CD4-positive, alpha-beta T cell treated with Interleukin-21 for 1 hour (primary cell): ENCODE measurements around the gene FTO.
"Not testable (repeated sequence)": the region's sequence is repeated elsewhere in the genome, so short reads cannot be mapped to it uniquely, and the experiment has no call there.

Experiments used
- DNase-seq: peaks from one replicate; pipeline ENCODE4 v3.0.0-alpha.2; 2020

Gene FTO

GRCh38 chr16:54171626-54172537, 467.9 kb downstream of the FTO start:
- DNase-seq, result no peak

DNA sequence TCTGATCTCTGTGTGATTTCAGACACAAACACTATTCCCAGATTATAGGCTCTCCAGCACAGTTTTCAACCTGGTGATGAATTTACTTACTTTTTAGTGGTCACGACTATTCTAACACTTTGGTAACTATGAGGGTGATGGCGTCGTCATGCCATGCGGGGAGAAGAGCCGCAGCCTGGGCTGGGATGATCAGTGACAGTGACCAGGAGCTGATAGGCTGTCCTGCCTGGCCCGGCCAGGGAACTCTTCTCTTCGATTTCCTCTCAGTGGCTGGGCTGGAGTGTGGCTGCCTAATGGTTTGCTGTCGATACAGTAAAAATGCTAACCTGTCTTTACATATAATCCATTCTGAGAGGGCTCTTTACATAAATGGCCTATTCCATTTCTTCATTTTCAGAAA, 469.5 kb downstream of the FTO start:
- DNase-seq, result no peak

DNA sequence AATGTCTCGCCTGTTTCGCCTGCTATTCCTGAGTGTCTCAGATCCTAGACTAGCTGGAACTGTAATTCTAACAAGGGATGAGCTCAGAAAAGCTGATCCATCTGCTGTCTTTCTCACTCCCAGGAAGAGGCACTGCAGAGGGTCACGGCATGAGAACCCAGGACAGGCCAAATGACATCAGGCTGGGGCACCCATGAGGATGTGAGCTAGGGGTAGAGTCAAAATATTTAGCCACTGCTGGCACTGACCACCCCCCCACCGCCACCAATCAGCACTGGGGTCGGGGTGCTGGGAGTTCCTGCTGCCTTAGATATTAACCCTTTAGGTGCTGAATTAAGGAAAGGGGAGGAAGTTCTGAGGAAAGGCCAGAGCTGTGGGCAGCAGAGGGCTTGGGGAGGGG, 470.2 kb downstream of the FTO start:
- DNase-seq, result no peak

- DNase-seq, result no peak
These were observed 470.8 kb downstream of the FTO start for GRCh38 chr16:54174750-54175149.

- DNase-seq, result no peak
These were observed 471.2 kb downstream of the FTO start for GRCh38 chr16:54175169-54175551.

DNA sequence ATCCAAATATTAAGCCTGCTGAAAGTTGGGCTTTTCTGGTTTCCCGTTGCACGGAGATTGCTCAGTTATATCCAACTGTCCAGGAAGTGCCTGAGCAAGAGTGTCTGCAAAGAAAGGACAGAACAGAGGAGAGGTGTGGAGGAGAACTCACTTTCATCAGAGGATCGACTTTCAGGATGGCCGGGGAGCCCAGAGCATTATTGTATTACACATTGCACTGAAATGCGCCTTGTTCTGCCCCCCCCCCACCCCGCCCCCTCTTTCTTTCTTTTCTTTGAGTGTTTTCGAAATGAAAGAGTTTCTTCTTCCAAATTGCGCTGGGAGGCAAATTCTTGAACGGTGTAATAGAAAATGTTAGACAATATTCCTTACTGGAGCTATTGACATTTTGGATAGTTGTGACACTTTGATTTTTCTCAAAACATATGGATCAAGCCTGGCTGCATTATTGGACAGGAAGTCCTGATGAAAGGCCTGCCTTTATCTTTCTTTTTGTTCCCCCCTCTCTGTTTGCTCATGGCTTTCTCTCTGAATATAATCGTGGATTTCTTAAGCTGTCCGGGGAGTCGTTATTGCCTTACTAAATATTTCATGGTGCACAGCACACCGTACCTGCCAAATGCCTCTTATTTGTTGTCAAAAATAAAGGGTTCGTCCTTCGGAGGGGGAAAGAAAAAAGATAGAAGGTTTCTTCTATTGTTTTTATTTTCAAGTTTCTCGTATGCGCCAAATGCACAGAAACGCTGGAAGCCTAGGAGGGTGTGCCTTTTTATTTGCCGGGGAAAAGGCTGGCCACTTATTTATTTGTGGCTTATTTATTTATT, 471.8 kb downstream of the FTO start:
- DNase-seq, result no peak

GRCh38 chr16:54176376-54176901, 472.5 kb downstream of the FTO start:
- no peak for DNase-seq

DNA sequence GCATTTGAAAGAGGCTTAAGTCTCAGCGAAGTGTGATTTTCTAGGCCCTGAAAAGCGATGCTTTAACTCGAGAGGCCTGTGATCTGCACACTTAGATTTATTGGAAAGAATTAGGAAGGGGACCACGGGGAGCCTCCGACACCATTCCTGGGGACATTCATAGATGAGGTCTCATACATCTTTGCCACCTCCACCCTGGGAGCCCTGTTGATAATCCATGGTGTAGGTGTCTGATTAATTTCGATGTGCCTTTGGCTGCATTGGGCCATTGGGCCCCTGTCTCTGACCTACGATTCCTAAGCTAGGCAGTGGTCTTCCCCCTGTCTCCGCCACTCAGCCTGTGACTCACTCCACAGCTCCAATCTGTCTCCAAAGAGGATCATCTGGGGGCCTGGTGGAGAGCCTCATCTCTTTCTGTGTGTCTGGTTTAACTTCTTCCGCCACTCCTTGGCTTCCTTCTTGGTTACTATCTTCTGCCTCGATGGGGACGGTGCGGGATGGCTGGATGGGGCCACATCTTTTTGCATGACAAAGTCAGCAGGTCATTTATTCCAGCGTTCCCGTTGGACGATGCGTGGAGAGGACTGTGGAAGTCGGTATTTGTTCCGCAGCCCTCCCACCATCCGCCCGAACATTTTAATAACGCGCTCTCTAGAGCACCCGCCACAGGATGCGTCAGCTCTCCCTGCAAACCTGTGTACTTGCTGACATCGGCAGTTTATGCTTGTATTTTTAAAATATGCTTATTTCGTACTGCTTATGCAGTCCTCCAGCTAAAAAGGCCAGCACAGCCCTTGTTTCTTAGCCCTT, 473.3 kb downstream of the FTO start:
- no peak for DNase-seq

DNA sequence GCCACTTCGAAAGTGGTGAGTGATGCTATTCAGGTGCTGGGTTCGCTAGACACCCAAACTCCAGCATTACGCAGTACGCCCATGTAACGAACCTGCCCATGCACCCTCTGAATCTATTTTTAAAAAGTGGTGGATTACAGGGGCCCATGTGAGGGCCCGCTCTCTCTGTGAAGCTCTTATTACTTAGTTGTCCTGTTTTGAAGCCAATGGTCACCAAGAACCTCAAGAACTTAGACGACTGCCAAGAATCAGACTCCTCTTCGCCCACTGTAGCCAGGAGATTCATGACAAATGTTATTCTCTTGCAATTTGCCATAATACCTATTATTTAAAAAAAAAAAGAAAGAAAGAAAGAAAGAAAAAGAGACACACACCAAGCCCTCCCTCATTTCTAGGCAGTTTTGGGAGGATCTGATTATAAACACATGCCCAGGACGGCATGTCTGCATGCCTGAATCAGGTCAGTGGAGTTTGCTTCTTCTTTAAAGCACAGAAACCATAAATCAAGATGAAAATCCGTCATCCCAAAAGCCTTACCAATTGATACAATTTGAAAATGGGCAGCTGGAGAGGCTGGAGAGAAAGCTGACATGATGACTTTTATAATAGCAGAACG, 474.0 kb downstream of the FTO start:
- DNase-seq, result no peak

- DNase-seq, result no peak
These were observed 474.6 kb downstream of the FTO start for GRCh38 chr16:54178478-54178976.

DNA sequence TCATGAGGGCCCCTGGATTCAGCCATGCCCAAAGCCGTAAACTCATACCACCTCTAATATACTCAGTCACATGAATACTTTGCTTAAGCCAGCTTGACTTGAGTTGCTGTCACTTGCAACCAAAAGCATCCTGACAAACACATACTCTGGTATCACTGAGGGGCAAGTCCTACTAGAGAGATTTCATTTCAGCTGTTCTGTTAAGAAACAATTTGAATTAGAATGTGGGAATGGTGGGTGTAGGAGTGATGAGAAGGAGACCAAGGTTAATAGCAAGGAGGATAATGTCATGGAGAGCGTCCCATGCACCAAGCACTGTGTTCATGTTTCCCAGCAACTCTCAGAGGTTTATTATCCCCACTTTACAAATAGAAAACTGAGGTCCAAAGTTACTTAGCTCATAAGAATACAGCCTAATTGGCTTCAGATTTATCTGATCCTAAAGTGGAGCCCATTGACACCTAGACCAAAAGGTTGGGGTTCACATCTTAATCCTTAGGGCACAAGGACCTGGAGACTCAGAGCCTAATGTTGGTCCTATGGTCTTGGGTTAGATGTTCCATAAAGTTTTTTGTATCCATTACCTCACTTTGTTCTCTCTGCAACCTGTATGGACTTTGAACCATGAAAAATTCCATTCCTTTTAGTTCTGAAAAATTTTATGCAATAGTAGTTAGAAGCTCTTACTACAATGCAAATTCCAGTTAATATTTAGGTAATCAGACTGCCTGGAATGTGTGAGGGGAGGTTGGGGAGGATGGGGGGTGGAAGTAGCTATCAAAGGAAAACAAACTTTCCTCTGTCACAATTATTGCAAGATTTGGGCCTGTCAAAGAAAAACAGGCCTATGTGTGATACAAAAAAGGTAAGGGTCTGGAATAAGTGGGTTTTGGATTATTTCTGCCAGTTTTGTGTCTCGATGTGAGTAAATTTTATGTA, 476.7 kb downstream of the FTO start:
- DNase-seq, result no peak

DNA sequence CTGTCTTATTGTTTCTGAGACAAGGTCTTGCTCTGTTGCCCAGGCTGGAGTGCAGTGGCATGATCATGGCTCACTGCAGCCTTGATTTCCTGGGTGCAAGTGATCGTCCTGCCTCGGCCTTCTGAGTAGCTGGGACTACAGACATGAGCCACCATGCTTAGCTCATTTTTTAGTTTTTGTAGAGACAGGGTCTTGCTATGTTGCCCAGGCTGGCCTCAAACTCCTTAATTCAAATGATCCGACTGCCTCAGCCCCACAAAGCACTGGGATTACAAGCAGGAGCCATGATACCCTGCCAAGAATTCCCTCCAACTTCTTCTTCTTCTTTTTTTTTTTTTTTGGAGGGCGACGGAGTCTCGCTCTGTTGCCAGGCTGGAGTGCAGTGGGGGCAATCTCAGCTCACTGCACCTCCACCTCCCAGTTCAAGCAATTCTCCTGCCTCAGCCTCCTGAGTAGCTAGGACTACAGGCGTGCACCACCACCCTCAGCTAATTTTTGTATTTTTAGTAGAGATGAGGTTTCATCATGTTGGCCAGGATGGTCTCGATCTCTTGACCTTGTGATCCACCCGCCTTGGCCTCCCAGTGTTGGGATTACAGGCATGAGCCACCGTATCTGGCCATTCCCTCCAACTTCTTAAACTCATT, 477.9 kb downstream of the FTO start:
- not testable (repeated sequence) for DNase-seq

- DNase-seq, result no peak
These were observed 481.1 kb downstream of the FTO start for GRCh38 chr16:54185045-54185444.

- DNase-seq, result no peak
These were observed 487.2 kb downstream of the FTO start for GRCh38 chr16:54191163-54191562.

DNA sequence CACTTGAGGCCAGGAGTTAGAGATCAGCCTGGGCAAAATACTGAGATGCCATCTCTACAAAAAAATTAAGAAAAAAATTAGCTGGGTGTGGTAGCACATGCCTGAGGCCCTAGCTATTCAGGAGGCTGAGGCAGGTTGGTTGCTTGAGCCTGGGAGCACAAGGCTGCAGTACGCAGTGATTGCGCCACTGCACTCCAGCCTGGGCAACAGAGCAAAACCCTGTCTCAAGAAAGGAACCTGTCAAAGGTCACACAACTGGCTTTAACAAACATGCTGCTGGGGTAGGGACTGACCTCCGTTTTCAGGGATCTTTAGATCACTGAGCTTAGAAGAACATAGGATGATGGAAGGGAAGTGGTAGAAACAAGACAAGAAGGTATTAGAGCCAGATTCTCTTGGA, 487.6 kb downstream of the FTO start:
- no peak for DNase-seq

DNA sequence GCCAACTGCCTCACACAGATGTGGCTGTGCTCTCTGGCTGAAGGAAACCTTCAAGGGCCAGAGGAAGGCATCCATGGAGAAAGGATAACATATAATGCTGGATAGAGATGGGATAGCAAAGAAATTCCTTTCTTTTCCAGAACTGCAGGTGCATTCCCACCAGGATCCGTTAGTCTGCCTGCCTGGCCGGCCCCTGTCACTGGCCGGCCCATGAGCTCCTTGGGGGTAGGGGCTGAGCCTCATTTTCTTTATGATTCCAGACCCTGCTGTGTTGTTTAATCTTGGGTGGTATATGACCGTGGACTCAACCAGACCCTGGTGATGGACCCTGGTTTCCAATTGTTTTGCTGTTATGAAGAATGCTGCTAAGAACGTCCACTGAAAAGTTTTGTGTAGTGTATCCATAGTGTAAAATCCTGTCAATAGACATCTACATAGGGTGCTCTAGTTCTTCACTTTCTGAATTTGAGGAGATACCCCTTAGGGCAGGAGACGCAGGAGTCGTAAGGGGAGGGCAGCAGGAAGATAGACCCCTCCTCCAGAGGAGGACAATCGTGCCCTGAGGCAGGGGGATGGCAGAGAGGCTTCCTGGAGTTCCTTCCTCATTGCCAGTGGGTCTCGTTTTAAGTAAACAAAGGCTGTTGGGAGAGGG, 489.2 kb downstream of the FTO start:
- no peak for DNase-seq

GRCh38 chr16:54193665-54194333, 489.8 kb downstream of the FTO start:
- no peak for DNase-seq

- DNase-seq, result no peak
These were observed 490.4 kb downstream of the FTO start for GRCh38 chr16:54194334-54194743.

DNA sequence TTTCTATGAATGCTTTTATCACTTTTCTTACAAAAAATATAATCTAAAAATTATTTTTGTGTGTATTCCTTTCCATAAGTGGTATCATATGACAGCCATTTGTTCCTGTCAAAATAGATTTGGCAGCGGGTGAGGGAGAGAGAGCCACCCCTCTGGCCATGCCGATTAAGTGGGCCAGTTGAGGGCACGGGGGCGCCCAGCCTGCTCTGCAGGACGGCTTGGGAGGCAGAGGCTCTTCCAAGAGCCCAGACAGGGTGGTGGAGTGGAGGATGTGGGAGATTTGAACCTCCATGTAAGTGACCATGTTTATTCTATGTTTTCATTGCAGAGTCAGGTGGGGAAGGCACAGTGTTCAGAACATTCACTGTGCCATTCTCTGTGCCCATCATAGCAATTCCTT, 493.8 kb downstream of the FTO start:
- no peak for DNase-seq
